RPMI7951 (cell line): Measurements from ENCODE around the gene SLC44A3. TPM values are rescaled to one million over a fixed set of nuclear protein-coding genes. Genes with fewer than 3 reads are reported as not detected.
A peak's percentile ranks its signal among the peaks of the same experiment; 100 is the strongest.

ENCODE experiments used
- DNase-seq: peaks from one replicate; pipeline ENCODE4 v3.0.0-alpha.2; 2012; ENCODE audit warnings: low read depth
- total RNA-seq: library from RNA; depleted of rRNA; stranded (reverse); fragments of >200 nt; shearing (Covaris generic); gene quantifications from 2 replicates; pipeline ENCODE4 v1.2.3, GENCODE V29; 2014; rRNA removed

Gene SLC44A3
- 0.98 and 1.1 TPM in 2 replicates for total RNA-seq

GRCh38 chr1:94819945-94820746, at the start of gene SLC44A3:
SLC44A3 (plus strand) TSS chr1:94820357; CDS start chr1:94820452, 95 bp downstream.
- DNase-seq, result peak; percentile 64

GRCh38 chr1:94772230-94772641, 47.9 kb upstream of the SLC44A3 start:
- no peak for DNase-seq

GRCh38 chr1:94772845-94773244, 47.3 kb upstream of the SLC44A3 start:
- DNase-seq, result no peak

- no peak for DNase-seq
Observed at GRCh38 chr1:94773296-94773809, 46.8 kb upstream of the SLC44A3 start.

- DNase-seq, result peak; percentile 72
Observed at GRCh38 chr1:94773931-94774422, 46.2 kb upstream of the SLC44A3 start.

GRCh38 chr1:94776474-94776873, 43.7 kb upstream of the SLC44A3 start:
- DNase-seq, result no peak

GRCh38 chr1:94777281-94777680, 42.9 kb upstream of the SLC44A3 start:
- no peak for DNase-seq

GRCh38 chr1:94778808-94779207, 41.3 kb upstream of the SLC44A3 start:
- no peak for DNase-seq

GRCh38 chr1:94783342-94784189, 36.6 kb upstream of the SLC44A3 start:
- peak; percentile 76 for DNase-seq

GRCh38 chr1:94784190-94784515, 36.0 kb upstream of the SLC44A3 start:
- no peak for DNase-seq

GRCh38 chr1:94787691-94788090, 32.5 kb upstream of the SLC44A3 start:
- no peak for DNase-seq

- DNase-seq, result no peak
Observed at GRCh38 chr1:94790246-94790645, 29.9 kb upstream of the SLC44A3 start.

GRCh38 chr1:94790670-94791069, 29.5 kb upstream of the SLC44A3 start:
- peak; percentile 50 for DNase-seq

- peak; percentile 86 for DNase-seq
Observed at GRCh38 chr1:94792473-94793295, 27.5 kb upstream of the SLC44A3 start.

GRCh38 chr1:94793296-94793656, 26.9 kb upstream of the SLC44A3 start:
- DNase-seq, result peak; percentile 66

- DNase-seq, result no peak
Observed at GRCh38 chr1:94795434-94795833, 24.7 kb upstream of the SLC44A3 start.

- no peak for DNase-seq
Observed at GRCh38 chr1:94796266-94796665, 23.9 kb upstream of the SLC44A3 start.

- no peak for DNase-seq
Observed at GRCh38 chr1:94797291-94797690, 22.9 kb upstream of the SLC44A3 start.

GRCh38 chr1:94798054-94798453, 22.1 kb upstream of the SLC44A3 start:
- DNase-seq, result no peak

- DNase-seq, result no peak
Observed at GRCh38 chr1:94798462-94798861, 21.7 kb upstream of the SLC44A3 start.

- peak; percentile 49 for DNase-seq
Observed at GRCh38 chr1:94799206-94799605, 21.0 kb upstream of the SLC44A3 start.
